NCI-H1092 treated with DMSO at 0.1 percent for 48 hours (cell line): ENCODE data around the gene GEMIN7.

Experiments used
- DNase-seq: peaks from one replicate; lab custom pipeline; 2025; lab: John Stamatoyannopoulos, UW

Gene GEMIN7

DNA sequence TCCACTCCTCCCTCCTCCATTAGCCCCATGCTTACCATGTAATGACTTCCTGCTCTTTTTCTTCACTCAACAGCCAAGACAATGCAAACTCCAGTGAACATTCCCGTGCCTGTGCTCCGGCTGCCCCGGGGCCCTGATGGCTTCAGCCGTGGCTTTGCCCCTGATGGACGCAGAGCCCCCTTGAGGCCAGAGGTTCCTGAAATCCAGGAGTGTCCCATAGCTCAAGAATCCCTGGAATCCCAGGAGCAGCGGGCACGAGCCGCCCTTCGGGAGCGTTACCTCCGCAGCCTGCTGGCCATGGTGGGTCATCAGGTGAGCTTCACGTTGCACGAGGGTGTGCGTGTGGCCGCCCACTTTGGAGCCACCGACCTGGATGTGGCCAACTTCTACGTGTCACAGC lies 11.0 kb downstream of the GEMIN7 start:
- no peak for DNase-seq

DNA sequence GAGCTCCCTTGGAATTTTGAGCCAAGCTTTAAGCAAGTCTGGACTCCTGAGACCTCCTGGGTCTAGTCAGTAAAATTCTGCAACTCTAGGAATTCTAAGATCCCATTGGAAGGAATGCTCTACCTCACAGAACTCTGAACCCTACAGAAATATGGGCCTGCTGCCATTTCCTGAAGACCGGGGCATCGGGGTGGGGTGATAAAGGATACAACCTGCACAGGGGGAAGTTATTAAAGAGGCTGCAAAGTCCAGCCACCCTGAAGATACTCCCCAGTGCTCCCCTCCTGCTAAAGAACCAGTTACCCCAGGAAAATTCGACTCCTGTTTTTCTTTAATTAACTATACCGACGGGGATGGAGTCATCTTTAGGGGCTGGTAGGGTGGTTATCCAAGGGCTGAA lies 11.5 kb downstream of the GEMIN7 start:
- no peak for DNase-seq

DNA sequence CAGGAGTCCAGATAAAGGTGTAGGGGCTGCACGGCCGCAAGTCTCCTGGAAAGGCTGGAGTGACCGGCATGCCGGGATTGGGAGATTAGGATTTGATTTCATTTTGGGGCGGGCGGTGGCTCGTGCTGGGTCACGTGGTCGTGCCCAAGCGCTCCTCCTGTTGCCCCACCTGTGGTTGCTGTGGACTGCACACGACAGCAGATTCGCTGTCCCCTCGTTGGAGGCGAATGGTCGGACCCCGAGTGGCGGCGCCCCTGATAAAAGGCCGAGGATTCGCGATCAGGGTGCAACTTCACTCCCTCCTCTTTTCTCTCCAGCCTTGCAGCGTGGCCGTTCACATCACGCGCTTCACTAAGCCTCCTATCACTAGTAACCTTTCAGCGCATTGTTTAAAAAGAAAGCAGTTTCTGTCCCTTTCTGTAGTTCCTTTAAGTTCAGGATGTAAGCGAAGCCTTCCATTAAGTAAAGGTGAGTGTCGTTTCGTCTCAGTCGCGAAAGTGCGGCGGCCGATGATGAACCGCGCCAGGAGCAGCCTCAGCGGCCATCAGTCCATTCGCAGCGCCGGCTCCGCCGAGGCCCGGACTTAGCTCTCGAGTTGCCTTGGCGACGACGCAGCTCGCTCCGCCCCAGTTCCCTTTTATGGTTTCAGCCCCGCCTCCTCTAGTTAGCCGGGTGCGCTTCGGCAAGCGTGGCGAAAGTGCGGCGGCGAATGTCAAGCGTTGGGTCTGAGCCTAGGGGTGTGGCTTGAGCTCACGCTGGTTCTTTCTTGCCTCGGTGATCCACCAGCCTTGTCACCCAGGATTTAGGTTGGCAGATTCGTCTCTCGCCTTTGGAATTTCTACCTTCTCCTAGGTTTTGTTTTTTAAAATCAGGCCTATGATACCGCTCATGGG lies 12.2 kb downstream of the GEMIN7 start:
- DNase-seq: peak; percentile 95

DNA sequence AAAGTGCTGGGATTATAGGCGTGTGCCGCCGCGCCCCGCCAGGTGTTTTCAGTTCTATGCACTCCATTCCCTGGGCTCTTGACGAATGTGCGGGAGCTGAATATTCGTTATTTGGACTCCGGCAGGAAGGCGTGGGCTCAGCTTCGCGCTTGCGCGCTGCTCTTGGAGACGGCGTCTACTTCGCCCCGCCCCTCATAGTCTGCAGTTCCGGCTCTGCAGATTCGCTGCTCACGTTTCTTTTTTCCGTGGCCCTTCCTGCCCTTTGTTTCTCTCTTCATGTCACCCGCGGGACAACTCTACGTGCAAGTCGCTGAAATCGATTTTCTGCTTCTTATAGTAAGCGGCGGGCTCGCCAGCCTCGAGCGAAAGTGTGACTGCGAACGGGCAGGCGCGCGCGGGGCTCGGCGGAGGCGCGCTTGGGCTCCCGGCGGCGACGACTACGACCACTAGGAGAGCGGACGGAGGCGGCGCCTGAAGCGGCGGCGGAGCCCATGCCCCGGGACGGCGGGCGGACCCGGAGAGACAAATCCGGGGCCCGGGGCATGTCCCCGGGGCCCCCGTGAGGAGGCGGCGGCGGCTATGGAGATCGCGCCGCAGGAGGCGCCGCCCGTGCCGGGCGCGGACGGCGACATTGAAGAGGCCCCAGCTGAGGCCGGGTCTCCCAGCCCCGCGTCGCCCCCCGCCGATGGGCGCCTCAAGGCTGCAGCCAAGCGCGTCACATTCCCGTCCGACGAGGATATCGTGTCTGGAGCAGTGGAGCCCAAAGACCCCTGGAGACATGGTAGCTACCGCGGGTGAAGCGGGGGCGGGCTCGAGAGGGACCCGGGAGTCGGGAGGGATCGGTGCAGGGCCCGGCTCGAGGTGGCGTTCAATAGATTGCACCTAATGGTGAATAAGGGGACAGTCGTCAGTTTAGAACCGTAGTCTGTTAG lies 14.0 kb downstream of the GEMIN7 start, which contains the start of gene PPP1R37:
TSS of gene PPP1R37 (plus strand) at position 433 of the 932 bp plus-strand sequence. CDS start at position 580, 147 bp downstream.
- peak; percentile 92 for DNase-seq

DNA sequence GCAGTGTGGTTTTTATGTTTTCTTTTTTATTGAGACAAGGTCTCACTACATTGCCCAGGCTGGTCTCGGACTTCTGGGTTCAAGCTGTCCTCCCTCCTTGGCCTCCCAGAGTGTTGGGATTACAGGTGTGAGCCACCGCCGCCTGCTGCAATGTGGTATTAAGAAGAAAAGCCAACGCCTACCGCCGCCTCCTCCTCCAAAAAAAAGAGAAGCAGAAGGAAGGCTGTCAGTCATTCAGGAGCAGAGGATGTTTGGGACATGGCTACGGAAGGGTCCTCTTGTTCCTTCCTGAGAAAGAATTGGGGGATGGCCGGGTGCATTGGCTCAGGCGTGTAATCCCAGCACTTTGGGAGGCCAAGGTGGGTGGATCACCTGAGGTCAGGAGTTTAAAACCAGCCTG lies 15.1 kb downstream of the GEMIN7 start:
- DNase-seq: no peak

DNA sequence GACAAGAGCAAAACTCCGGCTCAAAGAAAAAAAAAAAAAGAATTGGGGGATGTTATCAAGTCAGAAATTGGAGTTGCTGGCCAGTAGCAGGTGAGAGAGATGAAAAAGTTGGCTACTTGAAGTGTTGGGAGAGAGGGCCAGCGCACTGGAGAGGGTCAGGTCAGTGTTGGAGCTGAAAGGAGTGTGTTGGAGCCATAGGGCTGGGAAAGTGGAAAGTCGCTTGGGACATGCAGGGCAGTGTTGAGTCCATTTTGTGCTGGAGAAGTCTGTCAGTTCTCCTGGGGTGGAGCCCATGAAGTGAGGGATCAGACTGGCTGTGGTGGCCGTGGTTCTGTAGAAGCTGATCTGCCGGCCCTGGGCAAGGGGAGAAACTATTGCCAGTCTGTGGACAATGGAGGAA lies 15.6 kb downstream of the GEMIN7 start:
- DNase-seq: no peak

DNA sequence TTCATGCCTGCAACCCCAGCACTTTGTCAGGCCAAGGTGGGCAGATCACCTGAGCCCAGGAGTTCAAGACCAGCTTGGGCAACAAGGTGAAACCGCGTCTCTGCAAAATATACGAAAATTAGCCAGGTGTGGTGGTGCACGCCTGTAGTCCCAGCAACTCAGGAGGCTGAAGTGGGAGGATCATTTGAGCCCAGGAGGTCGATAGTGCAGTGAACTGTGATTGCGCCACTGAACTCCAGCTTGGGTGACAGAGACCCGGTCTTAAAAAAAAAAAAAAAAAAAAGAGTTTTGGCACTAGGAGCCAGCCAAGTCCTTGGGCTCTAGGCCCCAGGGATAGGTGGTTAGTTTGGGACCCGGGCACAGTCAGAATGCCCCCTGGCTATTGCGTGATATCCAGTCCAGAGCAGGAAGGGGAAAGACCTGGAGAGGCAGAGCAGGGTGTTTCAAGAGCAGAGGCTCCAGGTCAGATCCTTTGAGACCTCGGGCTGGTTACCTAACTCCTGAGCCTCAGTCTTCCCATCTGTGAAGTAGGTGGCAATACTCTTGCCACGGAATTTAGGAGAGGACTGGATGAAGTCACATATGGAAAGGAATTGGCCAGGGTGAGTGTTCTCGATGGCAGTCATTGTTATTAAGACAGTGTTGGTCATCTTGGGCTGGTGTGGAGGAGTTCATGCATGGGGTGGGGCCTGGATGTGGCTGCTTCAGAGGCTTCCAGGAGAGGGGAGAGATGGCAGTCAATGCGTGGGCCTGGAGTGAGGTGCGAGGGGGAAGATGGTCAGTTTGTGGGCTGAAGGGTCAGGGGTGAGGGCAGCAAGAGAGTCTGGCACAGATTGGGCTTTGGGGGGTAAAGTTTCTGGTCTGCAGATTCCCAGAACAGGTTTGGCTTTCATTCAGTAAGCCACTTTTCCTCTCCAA lies 16.7 kb downstream of the GEMIN7 start:
- DNase-seq: no peak

DNA sequence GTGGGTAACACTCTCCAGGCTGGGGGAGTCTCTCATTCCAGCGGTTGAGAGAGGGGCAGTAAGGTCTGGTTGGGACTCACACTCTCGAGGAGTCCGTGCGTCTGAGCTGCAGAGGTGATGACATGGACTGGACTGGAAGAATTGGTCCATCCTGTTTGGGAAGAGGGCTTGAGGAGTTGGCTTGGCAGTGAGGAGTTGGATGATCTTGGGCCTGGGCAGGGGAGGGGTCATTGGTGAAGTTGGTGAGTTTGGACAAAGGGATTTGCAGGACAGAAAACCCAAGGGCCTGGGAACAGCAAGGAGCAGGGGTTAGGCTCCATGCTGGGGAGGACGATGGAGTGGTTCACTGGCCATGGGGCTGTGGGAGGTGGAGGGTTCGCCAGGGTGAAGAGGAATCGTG lies 17.6 kb downstream of the GEMIN7 start:
- DNase-seq: no peak

DNA sequence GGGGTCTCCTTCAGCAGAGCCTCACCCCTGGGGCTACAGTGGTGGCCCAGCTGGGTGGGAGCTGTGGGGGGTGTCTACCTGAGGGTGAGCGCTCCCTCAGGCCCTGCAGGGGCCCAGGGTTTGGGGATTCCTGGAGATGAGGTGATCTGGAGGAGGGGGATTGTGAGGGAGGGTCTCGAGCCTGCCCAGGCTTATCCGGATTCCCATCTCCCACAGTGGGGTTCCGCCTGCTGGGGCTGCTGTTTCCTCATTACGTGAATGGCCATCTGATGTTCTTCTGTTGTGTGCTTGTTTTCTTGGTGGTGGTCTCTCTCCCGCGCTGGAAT lies 18.4 kb downstream of the GEMIN7 start:
- DNase-seq: no peak

DNA sequence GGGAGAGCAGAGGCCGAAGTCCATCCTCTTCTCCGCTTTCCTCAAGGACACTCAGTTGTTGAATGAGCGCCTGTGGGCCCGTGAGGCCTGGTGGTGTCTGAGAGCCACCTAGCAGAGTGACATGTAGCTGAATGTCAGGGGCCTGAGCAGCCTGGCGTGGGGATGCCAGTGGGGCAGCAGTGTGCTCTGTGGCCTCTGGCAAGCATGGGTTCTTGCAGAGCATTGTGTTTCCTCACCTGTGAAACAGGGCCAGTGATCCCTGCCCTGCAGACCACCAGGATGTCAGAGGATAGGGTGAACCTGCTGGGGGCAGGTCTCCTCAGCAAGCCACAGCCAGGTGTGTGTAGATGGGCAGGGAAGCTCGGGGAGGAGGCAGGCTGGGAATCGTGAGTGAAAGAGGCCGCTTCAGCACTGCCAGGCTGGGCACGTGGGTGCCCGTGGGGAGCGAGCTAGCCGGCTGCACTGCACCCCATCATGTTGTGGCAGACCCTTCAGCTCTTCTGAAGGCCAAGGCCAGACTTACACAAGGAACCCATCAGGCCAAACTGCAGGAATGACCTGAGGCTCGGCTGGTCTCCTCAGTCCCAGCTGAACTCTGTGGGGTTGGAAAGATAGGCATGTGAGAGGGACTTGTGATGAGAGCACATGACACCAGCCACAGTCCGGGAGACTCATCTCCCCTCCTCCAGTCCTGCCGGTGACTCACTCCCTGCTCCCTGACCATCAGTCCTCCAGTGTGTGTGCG lies 18.9 kb downstream of the GEMIN7 start:
- no peak for DNase-seq

DNA sequence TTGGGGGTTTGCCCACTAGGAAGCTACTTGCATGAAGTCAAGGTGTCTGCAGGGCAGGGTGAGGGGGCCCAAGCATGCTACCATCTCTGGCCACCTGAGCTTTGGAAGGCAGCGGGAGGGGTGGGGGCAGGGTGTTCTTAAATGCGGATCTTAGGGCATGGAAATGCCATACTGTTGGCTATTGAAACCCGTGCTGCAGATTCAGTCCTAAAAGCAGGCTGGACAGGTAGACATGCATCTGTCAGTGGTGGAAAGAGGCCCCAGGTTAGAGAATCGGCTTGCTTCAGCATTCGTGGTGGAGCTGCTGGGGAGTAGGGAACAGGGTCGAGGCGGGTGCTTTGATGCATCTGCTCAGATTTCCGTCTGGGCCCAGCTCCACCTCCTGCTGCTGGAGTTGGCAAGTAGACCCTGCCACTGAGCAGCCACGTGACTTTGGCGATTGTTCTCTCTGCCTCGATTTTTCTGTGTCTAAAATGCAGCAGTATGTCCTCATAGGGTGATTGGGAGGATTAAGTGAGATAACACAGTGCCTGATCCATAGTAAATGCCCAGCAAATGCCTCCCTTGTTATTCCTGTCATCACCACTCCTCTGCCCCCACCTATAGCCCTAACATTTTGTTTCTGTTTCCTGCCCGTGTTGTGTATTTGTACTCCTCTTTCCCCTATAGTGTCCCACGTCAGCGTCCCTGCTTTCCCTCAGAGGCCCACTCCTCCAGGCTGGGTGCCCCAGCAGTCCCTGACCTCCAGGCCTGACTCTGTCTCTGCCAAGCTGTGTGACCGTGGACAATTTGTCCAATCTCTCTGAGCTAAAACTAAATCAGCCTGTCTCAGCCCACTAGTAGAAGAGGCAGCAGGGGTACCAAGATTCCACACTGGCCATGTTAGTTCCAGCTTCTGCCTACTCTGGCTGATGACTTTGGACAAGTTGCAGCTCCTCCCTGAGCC lies 19.7 kb downstream of the GEMIN7 start:
- DNase-seq: peak; percentile 14

DNA sequence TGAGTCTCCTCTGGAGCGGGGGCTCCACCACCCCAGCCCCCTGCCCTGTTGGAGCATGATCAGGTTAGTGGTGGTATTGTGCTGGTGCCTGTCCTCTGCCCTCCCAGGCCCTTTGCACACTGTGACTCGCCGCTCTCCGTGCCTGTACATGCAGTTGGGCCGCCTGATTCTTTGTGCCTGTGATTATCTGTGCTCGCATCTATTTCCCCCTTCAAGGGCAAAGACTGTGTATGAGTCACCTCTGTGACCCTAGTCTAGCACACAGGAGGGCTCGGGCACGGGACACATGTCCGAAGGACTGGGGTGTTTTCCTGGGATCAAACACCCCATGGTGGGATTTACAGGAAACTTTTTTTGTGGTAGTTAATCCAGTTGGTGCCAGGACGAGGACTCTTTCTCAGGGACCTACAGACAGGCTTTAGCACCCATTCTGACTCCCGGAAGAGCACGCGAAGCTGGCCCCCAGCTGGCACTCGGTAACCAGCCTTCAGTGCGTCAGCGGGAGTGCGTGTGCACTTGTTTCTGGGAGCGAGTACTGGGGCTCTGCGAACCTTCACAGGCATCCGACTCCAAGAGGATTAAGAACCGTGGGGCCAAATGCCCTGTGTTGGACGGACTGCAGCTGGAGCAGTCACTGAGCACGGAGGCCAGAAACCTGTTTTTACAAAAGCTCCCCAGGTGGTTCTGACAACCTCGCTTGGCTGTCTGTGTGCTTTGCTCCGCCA lies 20.6 kb downstream of the GEMIN7 start:
- DNase-seq: no peak

DNA sequence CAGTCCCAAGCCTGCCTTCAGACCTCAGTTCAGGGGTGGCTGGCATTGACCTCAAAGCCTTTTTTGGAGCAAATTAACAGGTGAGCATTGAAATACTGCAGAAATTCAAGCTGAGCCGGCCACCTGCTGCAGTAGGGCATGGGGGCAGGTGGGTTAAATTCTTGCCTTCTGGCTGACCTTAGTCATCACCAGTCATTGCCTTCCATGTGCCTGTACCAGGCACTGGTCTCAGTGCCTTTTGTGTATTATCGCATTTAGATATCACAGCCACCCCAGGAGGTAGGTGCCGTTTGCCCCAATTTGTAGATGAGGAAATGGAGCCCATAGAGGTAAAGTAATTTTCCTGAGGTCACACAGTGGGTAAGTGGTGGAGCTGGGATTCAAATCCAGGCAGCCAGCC lies 21.1 kb downstream of the GEMIN7 start:
- DNase-seq: no peak

DNA sequence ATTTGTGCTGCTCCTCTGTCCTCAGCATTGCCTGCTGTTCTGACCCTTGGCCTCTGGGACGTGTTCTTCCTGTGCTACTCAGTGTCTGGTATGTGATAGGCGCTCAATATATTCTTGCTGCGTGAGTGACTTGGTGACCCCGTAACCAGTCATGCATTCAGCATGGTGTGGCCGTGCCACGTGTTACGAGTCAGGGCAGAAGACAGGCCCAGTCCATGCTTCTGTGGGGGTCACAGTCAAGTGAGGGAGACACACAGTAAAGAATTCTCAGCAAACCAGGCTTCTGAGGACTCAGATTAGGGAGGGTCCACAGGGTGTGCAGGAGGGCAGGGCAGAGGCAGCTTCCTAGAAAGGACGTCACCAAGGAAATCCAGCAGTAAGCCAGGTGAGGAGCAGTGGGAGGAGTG lies 21.8 kb downstream of the GEMIN7 start:
- no peak for DNase-seq

DNA sequence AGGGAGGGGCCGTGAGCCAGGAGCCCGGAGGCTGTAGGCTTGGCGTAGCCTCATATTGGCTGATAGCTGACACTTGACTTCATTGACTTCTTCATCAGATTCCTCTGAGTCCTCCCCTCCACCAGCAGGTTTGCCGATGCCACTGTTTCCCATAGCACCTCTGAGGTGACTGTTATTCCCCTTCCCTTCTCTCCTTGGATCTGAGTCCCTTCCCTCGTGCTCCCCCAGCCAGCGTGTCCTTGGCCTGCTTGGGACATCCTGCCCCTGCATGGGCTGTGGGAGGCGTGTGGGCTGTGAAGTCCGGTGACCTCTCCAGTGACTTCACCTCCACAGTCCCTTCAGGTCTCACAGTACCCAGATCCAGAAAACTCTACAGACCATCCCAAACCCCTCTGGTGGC lies 22.7 kb downstream of the GEMIN7 start:
- DNase-seq: no peak

DNA sequence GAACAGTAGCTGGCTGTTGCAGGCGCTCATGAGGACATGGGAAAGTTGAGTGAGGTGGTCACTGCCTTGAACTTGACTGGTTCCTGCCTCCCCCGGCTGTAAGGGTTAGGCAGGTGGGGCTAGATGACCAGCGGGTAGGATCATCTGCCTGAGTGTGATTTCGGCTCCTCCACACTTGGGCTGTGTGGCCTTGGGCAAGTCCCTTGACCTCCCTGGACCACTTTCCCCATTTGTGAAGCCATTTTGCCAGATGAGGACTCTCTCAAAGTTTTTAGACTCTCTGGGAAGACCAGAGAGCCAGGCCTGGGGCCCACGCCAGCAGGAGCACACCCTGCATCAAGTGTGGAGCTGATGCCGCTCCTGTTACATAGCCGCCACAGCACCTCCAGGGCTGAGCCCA lies 23.4 kb downstream of the GEMIN7 start:
- no peak for DNase-seq

DNA sequence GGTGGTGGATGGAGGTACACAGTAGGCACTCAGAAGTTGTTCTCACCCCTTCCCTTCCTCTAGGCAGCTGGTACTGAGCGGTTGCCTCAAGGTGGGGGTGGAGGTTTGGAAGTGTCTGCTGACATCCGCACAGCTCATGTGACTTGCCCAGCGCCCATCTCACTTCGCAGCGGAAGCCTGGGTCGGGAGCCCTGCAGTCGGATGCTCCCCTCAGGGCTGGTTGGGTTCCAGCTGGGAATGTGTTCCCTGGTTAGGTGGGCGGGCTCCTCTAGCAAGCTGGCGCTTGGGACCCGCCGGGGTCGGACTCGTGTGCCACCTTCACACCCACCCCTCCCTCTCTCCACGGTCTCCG lies 24.1 kb downstream of the GEMIN7 start:
- no peak for DNase-seq

DNA sequence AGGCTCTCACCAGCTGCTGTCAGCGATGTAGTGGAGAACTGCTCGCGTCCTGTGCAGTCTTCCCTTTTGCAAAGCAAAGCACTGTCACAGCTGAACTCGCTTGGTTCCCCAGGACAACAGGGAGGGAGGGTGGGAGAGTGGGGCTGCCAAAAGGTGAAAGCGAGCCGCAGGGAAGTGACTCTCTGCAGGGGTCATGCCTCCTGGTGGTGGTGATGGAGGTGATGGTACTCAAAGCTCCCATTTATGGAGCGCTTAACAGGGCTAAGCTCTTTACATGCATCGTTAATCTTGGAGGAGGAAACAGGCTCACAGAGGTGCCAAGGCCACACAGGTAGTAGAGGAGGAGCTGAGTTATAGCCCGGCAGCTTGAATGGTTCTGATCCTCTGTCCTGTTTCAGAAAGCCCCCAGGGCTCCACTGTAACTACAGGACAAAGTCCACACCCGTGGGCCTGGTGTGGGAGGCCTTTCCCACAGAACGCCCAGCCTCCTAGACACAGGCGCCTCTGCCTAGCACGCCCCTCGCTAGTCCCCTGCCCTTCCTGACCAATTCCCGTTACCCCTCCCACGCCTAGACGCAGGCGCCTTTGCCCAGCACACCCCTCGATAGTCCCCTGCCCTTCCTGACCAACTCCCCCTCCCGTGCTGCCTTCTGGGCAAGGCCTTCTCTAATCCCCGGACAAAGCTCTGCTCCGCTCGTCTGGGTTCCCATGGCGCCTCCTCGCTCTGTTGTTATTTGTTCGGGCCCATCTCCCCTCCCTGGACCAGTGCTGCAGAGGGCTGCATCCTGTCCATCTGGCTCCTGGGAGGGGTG lies 24.7 kb downstream of the GEMIN7 start:
- DNase-seq: peak; percentile 32
